HG03108 (cell line): Measurements from ENCODE around the gene ZNF302.
"Not testable (repeated sequence)": the region's sequence is repeated elsewhere in the genome, so short reads cannot be mapped to it uniquely, and the experiment has no call there.

Source experiments
- ATAC-seq: cut with Tn5 transposase; IDR thresholded peaks from one replicate; pipeline ENCODE4 v1.9.1; 2021; ENCODE audit warnings: moderate library complexity; ENCODE audit not compliant: unreplicated experiment

ZNF302 gene

DNA sequence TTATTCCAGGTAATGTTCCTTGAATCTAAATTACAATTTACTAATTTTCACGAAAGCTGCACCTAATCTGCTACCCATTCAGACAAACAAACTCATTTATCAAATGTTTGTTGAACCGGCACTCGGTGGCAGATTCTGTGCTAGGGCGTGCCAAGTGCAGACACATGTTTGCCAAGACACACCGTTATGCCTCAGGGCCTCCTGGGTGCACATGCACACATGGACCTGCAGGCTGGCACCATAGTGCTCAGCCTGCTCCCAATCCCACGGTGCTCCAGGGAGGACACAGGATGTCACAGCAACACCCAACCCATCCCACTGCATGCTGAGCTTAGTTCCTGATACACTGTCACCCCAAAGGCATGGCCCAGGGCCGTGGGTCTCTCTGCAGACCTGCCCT lies 8.2 kb upstream of the ZNF302 start:
- no peak for ATAC-seq

DNA sequence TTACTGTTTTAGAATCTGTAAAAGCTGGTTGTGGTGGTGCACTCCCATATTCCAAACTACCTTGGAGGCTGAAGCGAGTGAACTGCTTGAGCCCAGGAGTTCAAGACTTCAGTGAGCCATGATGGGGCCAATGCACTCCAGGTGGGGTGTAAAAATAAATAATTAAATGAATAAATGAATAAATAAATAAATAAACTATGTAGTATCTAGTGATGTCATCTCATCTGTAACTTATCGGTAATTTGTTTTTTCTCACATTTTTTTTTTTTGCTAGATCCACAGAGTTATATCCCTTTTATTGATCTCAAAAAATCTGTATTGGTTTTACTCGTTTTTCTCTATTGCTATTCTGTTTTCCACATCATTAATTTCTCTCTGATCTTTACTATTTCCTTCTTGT lies 5.5 kb upstream of the ZNF302 start:
- ATAC-seq, result no peak

DNA sequence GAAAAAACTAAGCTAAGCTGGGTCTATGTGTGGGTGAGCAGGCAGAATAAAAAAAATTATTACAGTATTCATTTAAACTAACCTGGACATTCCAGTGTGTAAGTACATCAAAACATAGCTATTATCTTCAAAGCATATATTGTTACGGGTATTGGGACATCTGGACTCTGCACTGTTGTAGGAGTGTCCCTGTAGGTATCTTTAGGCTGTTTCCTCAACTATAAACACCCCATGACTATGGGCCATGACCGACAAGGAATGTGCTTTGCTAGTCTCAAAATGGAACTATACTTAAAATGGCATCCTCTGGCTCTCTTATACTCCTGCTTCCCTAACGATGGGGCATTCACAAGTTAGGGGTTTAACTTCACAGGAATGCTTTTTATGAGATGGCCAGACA lies 3.9 kb upstream of the ZNF302 start:
- ATAC-seq, result no peak

DNA sequence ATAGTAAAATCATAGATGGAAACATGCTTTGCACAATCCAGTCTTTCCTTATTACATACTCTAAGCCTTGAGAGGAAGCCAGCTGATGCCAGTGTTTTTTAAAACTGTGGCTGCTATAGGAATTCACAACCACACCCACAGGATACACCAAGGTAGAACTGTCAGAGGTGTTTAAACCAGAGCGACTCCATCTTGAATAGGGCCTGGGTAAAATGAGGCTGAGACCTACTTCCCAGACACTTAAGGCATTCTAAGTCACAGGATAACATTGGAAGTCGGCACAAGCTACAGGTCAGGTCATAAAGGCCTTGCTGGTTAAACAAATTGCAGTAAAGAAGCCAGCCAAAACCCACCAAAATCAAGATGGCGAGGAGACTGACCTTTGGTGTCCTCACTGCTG lies 2.2 kb upstream of the ZNF302 start:
- ATAC-seq, result no peak

DNA sequence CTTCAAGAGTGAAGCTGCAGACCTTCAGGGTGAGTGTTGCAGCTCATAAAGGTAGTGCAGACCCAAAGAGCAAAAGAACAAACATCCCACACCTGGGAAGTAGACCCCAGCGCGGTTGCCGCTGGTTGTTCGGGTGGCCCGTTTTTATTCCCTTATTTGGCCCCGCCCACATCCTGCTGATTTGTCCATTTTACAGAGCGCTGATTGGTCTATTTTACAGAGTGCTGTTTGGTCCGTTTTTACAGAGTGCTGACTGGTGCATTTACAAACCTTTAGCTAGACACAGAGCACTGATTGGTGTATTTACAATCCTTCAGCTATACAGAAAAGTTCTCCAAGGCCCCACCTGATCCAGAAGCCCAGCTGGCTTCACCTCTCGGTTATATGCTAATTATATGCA lies 1.6 kb upstream of the ZNF302 start:
- no peak for ATAC-seq

DNA sequence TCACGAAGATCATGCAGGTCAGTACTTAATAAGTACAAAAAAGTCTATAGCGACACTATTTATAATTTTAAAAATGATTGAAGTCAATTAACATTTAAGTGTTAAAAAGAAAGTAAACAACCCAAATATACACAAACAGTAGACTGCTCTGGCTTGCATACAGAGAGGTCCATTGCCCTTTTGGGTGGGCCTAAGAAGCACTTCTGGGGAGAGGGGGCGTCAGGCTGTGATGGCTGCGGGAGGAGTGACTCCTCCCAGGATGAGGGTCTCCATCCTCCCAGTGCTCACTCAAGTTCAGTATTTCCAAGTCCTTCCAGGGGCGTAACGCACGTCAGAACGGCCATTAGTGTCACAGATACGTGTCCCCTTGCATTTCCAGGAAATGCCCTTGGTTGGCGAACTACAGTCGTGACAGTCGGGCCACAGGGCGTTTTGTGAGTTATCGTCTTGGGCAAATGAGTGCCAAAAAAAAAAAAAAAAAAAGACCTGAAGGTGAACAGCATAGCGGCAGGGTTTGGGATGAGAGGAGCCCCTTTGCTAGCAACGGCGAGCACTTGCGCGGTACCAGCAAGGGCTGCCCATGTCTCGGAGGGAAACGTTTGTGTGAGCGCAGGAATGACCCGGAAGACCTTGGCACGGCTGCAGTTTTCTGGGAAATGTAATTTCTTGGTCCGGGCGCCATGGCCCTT lies 637 bp upstream of the ZNF302 start, which contains the start of gene SCGB2B2:
Gene SCGB2B2, minus strand, starts transcription at position 463 of the 689 bp plus-strand sequence. CDS start 82,596 bp downstream, outside the sequence.
- ATAC-seq, result peak; percentile 33

DNA sequence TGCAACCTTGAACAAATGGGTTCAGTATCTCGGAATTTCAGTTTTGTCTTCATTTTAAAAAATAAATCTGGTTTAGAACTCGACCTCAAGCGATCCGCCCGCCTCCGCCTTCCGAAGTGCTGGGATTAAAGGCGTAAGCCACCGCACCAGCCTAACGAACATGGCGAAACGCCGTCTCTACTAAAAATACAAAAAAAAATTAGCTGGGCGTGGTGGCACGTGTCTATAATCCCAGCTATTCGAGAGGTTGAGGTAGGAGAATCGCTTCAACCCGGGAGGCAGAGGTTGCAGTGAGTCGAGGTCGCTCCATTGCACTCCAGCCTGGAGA lies 571 bp downstream of the ZNF302 start:
- no peak for ATAC-seq

DNA sequence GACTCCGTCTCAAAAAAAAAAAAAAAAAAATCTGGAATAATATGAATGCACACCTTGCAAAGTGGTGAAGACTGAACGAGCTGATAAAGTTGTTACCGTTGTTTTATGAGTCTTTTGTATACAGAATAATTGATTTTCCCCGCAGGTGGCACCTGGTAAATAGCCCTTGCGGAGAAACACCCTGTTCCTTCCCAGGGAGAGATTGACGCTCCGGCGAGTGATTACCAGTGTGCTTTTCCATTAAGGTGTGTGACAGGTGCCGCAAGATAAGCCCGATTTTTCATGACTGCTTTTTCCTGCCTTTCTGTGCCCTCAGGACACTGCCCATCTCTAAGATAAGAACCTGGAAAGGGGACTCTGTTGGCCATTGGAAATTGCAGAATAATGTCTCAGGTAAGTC lies 943 bp downstream of the ZNF302 start:
- ATAC-seq, result no peak

DNA sequence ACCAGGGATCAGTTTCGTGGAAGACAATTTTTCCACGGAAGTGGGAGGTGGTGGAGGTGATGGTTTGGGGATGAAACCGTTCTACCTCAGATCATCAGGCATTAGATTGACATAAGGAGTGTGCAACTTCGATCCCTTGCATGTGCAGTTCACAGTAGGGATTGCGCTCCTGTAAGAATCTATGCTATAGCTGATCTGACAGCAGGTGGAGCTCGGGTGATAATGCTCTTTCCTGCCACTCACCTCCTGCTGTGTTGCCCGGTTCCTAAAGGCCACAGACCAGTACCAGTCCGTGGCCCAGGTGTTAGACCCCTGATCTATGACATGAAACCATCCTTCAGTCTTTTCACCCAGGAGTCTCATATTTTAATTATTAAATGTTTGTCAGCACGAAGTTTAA lies 4.0 kb downstream of the ZNF302 start:
- no peak for ATAC-seq

DNA sequence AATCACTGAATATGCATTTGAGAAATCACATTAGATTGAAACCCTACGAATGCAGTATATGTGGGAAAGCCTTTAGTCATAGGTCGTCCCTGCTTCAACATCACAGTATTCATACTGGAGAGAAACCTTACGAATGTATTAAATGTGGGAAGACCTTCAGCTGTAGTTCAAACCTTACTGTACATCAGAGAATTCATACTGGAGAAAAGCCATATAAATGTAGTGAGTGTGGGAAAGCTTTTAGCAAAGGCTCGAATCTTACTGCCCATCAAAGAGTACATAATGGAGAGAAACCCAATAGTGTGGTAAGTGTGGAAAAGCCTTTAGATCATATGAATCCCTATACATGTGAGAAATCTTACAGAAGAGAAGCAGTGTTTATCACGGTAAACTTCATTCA lies 7.8 kb downstream of the ZNF302 start:
- ATAC-seq, result not testable (repeated sequence)

DNA sequence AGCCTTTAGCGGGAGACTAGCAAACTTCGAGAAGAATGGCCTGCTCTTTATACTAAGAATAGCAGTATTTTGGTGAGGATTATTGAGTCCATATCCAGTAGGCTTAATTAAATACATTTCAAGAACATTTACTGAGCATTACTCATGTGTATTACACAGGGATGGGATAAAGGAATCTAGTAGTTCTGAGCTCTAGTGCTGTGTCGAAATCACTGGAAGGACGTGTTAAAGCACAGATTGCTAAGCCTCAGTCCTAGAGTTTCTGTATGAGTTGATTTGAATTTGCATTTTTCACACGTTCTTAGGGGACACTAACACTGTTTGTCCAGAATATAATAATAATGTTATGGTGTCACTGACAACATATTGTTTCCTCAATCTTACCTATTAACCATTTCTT lies 9.0 kb downstream of the ZNF302 start:
- no peak for ATAC-seq

DNA sequence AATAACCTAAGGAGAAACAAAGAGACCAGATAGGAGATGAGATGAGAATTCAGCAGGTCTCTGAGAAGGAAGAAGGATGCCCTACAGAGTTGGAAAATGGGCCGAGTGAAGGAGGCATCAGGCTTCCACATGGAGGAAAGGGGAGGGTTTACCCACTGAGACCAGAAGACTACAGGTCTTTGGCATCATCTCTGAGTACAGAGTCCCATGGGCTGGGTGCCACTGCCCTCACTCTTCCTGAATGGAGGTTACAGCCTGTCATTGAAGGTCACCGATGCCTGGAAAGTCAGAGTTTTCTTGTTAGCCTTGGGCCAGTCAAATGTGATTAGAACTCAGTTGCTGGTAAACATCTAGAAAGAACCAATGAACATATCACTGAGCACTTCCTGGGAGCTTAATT lies 9.9 kb downstream of the ZNF302 start:
- no peak for ATAC-seq

DNA sequence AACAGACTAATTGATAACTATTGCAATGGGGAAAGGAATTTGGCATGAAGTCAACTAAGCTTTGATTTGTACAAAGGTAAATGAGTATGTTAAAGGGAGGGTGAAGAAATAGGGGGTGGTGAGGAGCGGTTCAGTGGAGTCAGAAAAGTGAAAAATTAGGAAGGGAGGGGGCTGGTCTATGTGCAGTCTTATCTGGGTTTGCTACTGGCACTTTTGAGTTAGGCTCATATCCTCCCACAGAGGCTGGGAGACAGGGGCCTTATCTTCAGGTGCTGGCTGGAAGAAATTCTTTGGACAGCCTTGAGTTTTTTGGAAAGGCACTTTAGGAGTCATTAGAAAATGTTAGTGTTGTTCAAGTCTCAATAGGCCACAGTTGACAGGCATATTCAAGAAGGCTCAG lies 11.1 kb downstream of the ZNF302 start:
- no peak for ATAC-seq

DNA sequence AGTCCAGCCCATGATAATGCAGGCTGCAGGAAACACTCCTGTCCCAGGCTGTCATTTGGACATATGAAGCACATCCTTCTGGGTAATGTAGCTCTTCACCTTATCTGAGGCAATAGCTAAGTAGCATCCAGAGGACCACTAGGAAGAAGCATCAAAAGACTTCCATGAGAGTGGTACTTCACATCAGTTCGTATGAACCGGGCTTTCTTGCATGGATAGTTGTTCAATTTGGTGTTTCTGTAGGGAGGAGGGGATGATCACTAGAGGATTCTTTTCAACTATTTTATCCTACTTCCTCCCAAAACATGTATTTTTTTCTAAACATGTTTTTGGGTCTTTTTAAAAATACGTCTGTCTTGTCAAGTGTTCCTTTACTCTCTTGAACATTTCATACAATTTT lies 12.9 kb downstream of the ZNF302 start:
- no peak for ATAC-seq

DNA sequence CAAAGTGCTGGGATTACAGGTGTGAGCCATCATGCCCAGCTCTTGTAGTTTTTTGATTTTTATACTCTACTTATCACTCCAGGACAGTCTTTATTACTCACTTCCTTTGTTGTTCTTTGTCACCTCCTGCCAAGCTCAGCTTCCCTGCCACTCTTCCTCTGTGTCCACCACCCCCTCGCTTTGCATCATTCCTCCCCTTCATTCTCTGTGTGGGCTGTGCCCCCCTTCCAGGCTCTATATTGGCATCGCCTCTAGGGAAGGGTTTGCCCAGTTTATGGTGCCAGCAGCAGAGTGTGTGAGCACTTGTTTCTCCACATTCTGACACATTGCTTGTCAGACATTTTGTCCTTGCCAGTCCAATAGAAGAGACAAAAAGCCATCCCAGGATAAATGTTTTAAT lies 15.1 kb downstream of the ZNF302 start:
- ATAC-seq, result no peak

DNA sequence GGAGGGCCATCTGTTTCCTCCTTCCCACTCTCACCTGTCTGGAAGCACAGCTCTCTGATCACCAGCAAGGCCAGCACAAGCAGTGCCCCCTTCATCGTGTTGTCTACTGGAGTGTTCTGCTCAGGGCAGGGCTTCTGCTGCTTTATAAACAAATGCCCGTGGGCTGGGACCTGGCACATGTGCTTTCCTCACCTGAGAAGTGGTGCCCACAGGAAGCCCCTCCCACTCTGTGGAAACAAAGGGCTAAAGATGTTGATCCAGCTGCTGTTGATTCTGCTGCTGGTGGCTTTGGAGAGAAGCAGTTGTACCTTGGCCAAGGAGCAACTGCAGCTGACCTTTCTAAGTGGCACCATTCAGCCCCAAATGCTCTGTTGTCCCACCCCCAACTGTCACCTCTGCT lies 30.2 kb downstream of the ZNF302 start:
- ATAC-seq, result no peak

DNA sequence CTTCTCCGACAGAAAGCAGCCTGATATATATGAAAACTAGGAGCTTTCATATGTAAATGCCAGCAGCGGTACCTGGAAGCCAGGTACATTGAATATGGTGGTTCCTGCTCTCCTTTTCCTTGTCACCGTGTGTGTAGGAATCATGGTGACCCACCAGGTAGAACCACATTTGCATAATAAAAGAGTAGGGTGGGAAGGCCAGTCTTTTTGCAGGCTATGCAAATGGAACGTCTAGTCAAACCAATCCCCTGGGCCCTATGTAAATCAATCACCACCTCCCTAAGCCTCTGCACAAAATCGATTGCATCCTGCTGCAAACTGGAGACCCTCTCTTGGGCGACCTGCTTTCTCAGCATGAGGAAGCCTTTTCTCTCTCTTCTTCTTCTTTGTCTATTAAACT lies 34.4 kb downstream of the ZNF302 start:
- ATAC-seq, result no peak

DNA sequence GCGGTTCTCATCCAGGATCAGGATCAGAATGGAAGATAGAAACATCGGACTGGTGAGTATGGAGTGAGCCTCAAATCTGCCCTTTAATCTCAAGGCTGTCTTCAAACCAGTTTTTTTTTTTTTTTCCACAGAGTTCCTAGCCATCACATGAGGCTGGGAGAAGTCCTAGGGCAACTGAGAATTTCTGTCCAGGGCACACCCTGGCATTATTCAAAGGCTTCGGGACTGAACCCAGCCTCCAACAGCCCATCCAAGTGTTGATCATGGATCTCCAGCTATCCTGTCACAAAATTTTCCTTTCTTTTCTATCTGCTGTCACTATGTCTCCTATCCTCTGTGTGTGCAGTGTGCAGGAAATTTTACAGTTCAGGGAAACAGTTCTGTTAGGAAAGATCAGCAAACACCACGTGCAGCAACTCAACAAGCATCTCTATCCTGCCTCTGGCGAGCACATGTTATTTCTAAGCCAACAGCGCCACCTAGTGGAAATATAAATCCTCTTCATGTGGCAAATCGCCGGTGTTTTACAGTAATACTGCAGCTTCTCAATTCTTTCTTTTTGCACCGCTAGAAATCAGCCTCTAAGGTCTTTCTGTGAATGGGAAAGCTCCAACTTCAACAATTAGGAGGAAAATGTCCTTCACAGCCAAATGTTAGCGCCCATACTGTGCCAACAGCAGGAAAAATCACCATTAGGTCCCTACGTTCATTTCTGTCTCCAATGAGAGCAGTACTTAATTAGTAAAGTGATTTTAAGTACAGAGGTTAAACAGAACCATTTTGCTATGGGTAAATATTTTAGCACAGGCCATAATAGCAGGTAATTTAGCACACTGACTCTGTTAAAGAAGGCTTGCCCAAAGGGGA lies 35.1 kb downstream of the ZNF302 start:
- ATAC-seq, result no peak

DNA sequence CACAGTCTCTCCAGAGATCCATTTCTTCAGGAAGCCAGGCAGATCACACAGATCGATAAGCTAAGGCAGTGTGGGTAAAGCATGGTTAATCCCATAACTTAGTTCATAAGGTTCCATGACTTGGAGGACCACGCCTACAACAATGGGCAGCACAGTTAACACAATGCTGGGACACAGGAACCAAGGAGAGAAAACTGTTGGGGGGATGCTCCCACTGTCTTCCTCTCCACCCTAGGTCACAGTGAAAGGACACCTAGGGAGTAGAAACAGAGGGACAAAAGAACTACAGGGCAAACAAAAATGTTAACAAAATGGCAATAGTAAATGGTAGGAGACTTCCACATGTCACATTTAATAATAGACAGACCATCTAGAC lies 35.8 kb downstream of the ZNF302 start:
- ATAC-seq, result no peak

DNA sequence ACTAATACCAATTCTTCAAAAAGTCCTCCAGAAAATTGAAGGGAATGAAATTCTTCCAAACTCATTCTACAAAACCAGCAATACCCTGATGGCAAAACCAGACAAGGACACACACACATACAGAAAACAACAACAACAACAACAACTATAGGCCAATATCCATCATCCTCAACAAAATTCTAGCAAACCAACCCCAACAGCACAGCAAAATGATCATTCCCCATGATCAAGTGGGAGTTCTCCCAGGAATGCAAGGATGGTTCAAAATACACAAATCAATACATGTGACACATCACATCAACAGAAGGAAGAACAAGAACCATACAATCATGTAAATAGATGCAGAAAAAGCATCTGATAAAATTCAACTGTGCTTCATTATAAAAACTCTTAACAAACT lies 37.9 kb downstream of the ZNF302 start:
- no peak for ATAC-seq

DNA sequence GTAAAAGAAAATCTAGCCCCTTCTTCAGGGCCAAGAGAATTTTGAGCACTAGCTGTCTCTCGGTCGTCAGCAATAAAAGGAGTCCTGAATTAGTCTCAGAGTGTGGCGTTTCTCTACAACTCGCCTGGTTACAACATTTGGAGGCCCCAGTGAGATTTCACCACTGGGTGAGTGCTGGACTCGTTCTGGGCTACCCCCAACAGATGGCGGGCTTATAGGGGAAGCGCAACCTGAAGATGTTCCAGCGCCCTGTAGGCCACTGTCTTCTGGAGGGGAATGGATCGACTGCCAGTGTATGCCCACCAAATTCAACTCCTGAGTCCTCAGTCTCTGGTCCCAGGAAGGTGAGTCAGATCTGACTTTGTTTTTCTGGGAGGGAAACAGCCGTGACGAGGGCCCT lies 44.9 kb downstream of the ZNF302 start:
- no peak for ATAC-seq

DNA sequence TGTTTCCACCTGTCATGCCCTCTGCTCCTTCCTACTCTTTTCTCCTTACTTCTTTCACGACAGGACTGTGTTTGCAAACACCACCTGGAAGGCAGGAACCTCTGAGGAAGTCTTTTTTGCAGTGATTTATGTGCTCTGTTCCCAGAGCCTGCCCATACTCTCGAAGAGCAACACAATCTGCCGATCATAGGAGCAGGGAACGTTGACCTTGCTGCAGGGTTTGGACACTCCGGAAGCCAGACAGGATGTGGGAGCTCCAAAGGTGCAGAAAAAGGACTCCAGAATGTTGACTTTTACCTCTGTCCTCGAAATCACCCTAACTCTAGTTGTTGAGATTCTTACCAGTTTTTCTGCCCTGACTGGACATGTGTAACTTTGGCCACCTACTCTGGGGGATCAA lies 47.9 kb downstream of the ZNF302 start:
- ATAC-seq, result no peak
